ENCODE measurements around the gene ARFGAP2. TPM values are rescaled to one million over a fixed set of nuclear protein-coding genes. Genes with fewer than 3 reads are reported as not detected.

Gene ARFGAP2
- total RNA-seq, 4 donors from 2014 or later: 178 to 248 (median 201) TPM

DNA sequence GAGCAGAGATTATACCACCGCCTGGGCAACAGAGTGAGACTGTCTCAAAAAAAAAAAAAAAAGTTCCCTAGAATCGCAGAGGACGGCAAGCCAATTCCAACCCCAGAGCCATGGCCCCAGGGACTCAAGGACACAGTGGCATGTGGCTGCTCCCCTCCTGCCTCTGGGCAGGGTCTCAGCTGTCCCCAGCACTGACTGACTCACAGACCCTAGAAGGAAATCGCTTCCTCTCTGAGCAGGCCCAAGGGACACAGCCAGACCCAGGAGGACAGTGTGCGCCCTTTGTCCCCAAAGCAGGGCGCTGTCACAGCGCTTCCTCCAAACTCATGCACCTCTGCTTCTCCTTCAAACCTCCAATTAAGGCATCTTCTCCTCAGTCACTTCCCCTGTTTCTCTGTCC, 7.3 kb upstream of the ARFGAP2 start:
- no peak for TF ChIP-seq POLR2A (IDR thresholded peaks at IDR 0.05)
- TF ChIP-seq POLR2AphosphoS5 (IDR thresholded peaks at IDR 0.05): no peak
- no peak for TF ChIP-seq EP300 (IDR thresholded peaks at IDR 0.05)
- TF ChIP-seq, protein P1, sequence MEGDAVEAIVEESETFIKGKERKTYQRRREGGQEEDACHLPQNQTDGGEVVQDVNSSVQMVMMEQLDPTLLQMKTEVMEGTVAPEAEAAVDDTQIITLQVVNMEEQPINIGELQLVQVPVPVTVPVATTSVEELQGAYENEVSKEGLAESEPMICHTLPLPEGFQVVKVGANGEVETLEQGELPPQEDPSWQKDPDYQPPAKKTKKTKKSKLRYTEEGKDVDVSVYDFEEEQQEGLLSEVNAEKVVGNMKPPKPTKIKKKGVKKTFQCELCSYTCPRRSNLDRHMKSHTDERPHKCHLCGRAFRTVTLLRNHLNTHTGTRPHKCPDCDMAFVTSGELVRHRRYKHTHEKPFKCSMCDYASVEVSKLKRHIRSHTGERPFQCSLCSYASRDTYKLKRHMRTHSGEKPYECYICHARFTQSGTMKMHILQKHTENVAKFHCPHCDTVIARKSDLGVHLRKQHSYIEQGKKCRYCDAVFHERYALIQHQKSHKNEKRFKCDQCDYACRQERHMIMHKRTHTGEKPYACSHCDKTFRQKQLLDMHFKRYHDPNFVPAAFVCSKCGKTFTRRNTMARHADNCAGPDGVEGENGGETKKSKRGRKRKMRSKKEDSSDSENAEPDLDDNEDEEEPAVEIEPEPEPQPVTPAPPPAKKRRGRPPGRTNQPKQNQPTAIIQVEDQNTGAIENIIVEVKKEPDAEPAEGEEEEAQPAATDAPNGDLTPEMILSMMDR (IDR thresholded peaks at IDR 0.05): no peak
- no peaks in the 10 kb centered on the region for H3K9me3 ChIP-seq
- no peak for DNase-seq (ENCODE audit: low spot score in 2 of 2)
- no peaks in the 10 kb centered on the region for H3K27me3 ChIP-seq
- no peak overlapping the region for H3K4me3 ChIP-seq
- H3K27ac ChIP-seq: peak overlapping the region; percentile 88
- WGBS: 87% methylated on average over 7 of the region's 7 CpGs
- H3K4me1 ChIP-seq: peaks cover 44% of the 10 kb centered on the region
- no peaks in the 10 kb centered on the region for H3K36me3 ChIP-seq

DNA sequence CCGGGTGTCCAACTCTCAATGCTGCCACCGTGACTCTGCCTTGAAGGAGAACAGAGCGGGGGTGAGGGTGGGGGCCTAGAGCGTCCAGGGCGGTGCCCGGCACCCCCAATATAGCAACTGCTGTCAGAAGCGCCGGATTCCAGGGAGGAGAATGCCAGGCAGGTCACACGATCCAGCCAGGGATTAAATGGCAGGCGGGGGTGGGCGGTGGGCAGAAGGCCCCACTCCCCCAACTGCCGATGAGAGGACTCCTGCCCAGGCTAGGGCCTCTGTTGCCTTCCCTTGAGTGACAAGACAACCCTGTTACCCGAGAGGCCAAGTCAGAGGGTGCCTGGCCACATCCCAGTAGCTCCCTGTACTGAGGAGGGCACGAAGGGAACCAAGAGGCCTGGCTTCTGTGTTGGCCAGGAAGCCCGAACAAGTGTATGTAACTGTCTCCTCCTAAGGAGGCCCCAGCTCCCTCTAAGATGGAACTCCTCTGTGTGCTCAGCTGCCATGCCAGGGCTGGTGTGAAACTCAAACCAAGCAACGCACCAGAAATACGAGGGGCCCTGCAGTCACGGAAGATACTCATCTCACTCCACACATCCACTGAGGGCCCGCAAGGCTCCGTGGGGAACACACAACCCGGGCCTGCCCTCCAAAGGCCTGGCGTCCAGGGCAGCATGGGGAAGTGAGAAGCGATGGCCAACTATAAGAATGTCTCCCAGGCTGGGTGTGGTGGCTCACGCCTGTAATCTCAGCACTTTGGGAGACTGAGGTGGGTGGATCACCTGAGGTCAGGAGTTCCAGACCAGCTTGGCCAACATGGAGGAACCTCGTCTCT, 6.6 kb upstream of the ARFGAP2 start:
- H3K4me3 ChIP-seq: no peak overlapping the region
- H3K9me3 ChIP-seq: no peaks in the 10 kb centered on the region
- H3K36me3 ChIP-seq: peaks cover 2% of the 10 kb centered on the region
- H3K4me1 ChIP-seq: peaks cover 44% of the 10 kb centered on the region
- TF ChIP-seq EP300 (IDR thresholded peaks at IDR 0.05) (no peak), POLR2A (IDR thresholded peaks at IDR 0.05) (no peak), POLR2AphosphoS5 (IDR thresholded peaks at IDR 0.05) (no peak)
- TF ChIP-seq, protein P1 (IDR thresholded peaks at IDR 0.05): no peak
- WGBS: 86% methylated on average over 24 of the region's 25 CpGs
- H3K27ac ChIP-seq: no peak overlapping the region
- H3K27me3 ChIP-seq: no peaks in the 10 kb centered on the region
- DNase-seq (ENCODE audit: low spot score in 2 of 2): no peak

DNA sequence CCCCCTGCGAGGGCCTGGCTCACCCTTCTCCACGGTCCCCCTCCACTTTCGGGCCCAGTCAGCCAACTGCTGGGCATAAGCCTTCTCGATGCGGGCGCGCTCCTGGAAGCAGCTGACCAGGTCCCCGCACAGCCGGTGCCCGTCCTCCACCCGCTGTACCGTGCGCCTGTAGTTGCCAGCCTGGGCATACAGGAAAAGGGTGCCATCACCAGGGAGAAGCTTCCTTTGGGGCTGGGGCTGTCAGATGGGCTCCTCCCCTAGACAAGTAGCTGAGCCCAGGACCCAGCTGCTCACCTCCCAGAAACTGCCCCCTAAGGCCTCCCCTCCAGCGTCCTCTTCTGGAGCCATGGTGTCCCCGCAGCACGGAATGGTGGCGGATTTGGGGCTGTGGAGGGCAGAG, 5.7 kb upstream of the ARFGAP2 start:
- Histone ChIP-seq H3K4me1 (peaks cover 45% of the 10 kb centered on the region), H3K36me3 (peaks cover 3% of the 10 kb centered on the region), H3K9me3 (no peaks in the 10 kb centered on the region), H3K27me3 (no peaks in the 10 kb centered on the region), H3K4me3 (no peak overlapping the region), H3K27ac (no peak overlapping the region)
- no peak for DNase-seq (ENCODE audit: low spot score in 2 of 2)
- whole genome bisulfite sequencing: 95% methylated on average over 11 of the region's 17 CpGs
- TF ChIP-seq POLR2AphosphoS5 (IDR thresholded peaks at IDR 0.05) (no peak), POLR2A (IDR thresholded peaks at IDR 0.05) (no peak)
- TF ChIP-seq, protein P1 (IDR thresholded peaks at IDR 0.05): no peak

DNA sequence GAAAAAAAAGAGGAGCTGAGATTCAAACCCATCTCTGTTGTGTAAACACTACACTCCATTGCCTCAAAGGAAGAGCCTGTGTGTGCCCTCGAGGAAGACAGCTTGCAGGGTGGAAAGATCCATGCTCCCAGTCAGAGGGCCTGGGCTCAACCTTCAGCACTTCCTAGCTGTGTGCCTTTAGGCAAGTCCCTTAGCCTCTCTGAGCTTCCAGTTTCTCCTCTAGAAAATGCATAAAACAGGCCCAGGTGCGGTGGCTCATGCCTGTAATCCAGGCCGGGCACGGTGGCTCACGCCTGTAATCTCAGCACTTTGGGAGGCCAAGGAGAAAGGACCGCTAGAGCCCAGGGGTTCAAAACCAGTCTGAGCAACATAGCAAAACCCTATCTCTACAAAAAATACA, 4.6 kb upstream of the ARFGAP2 start:
- TF ChIP-seq POLR2A (IDR thresholded peaks at IDR 0.05): no peak
- TF ChIP-seq EP300 (IDR thresholded peaks at IDR 0.05): no peak
- TF ChIP-seq, protein P1 (IDR thresholded peaks at IDR 0.05): no peak
- TF ChIP-seq POLR2AphosphoS5 (IDR thresholded peaks at IDR 0.05): no peak
- H3K36me3 ChIP-seq: peaks cover 3% of the 10 kb centered on the region
- H3K27ac ChIP-seq: no peak overlapping the region
- H3K4me3 ChIP-seq: no peak overlapping the region
- H3K9me3 ChIP-seq: no peaks in the 10 kb centered on the region
- 80% methylated on average over 6 of the region's 6 CpGs for WGBS
- no peak for DNase-seq (ENCODE audit: low spot score in 2 of 2)
- peaks cover 34% of the 10 kb centered on the region for H3K4me1 ChIP-seq
- H3K27me3 ChIP-seq: no peaks in the 10 kb centered on the region

DNA sequence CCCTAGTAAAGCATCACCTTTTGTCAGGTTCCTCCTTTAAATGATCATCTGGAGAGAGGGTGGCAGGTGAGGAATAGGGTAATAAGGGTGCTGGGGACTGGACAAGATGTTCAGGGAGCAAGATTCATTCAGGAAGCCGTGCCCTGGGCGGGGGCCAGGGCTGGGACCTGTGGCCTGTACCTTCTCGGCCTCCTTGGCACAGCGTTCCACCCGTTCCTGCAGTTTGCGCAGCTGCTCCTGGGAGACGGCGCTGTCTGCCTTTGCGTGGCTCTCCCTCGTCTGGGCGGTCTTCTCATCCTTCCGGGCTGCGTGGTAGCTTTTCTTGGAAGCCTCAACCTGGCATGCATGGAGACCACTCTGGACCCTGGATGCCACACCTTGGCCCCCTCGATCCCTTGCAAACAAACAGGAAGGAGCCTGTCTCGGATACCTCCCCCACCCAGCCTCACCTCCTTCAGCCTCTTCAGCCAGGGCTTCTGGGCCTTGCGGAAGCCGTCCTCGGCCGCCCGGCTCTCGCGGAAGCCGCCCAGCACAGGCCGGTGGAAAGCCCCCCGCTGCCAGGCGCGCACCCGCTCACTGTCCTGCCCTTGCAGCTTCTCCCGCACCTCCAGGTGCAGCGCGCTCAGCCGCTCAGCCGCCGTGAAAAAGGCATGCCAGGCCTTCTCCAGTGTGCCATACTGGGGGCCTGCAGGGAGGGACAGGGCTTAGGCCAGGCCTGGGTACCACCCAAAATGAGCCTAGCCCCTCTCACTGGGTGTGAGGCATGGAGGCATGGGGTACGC, 3.5 kb upstream of the ARFGAP2 start:
- DNase-seq (ENCODE audit: low spot score in 2 of 2): no peak
- 94% methylated on average over 28 of the region's 35 CpGs for WGBS
- Histone ChIP-seq H3K9me3 (no peaks in the 10 kb centered on the region), H3K27me3 (no peaks in the 10 kb centered on the region), H3K27ac (no peak overlapping the region), H3K4me1 (peaks cover 36% of the 10 kb centered on the region), H3K36me3 (peaks cover 5% of the 10 kb centered on the region), H3K4me3 (no peak overlapping the region)
- no peak for TF ChIP-seq POLR2AphosphoS5 (IDR thresholded peaks at IDR 0.05)
- TF ChIP-seq, protein P1 (IDR thresholded peaks at IDR 0.05): no peak
- TF ChIP-seq POLR2A (IDR thresholded peaks at IDR 0.05): no peak
- TF ChIP-seq EP300 (IDR thresholded peaks at IDR 0.05): no peak

Data from suprapubic skin (tissue), 4 donors.